DND-41 (cell line): ENCODE measurements around the gene NR6A1.

Source experiments
- ATAC-seq: fragments of 200-7000 bp; cut with Tn5 transposase; 3 replicates; pipeline ENCODE4 v1.9.1; 2021; ENCODE audit warnings: low read depth; ENCODE audit not compliant: insufficient read depth
- DNase-seq: peaks from one replicate; pipeline ENCODE4 v3.0.0-alpha.2; 2020
- H2AFZ ChIP-seq: 2 replicates; pipeline ENCODE4 v1.6.0; 2012; ENCODE audit warnings: low read depth, low read length
- H3K27ac ChIP-seq: 2 replicates; pipeline ENCODE4 v1.5.1; 2012; ENCODE audit warnings: low read length, inconsistent platforms
- H3K27me3 ChIP-seq: fragments of 200-600 bp; sonication (generic); 2 replicates; pipeline ENCODE4 v1.6.0; 2012; ENCODE audit warnings: low read length, mild to moderate bottlenecking, inconsistent platforms; ENCODE audit not compliant: insufficient read depth, poor library complexity
- H3K36me3 ChIP-seq: 2 replicates; pipeline ENCODE4 v1.5.1; 2012; ENCODE audit warnings: low read length, inconsistent platforms; ENCODE audit not compliant: insufficient read depth
- H3K4me1 ChIP-seq: 2 replicates; pipeline ENCODE4 v1.5.1; 2012; ENCODE audit warnings: mild to moderate bottlenecking, low read length; ENCODE audit not compliant: insufficient read depth
- H3K4me2 ChIP-seq: 2 replicates; pipeline ENCODE4 v1.6.0; 2012; ENCODE audit warnings: mild to moderate bottlenecking, moderate library complexity, low read length, inconsistent platforms; ENCODE audit not compliant: insufficient read depth
- H3K4me3 ChIP-seq, 2 experiments: fragments of 200-600 bp in 1 of 2; shearing (Covaris generic) in 1 of 2; 2 replicates each; pipeline ENCODE4 v1.5.1; 2012 to 2016; ENCODE audit warnings: inconsistent platforms in 2 of 2, low read length in 2 of 2, mild to moderate bottlenecking in 2 of 2, low read depth in 1 of 2, moderate library complexity in 1 of 2
- H3K79me2 ChIP-seq: 2 replicates; pipeline ENCODE4 v1.6.0; 2012; ENCODE audit warnings: low read length, inconsistent platforms; ENCODE audit not compliant: insufficient read depth
- H3K9ac ChIP-seq: 2 replicates; pipeline ENCODE4 v1.6.0; 2012; ENCODE audit warnings: low read depth, mild to moderate bottlenecking, inconsistent platforms, low read length, moderate library complexity
- H3K9me3 ChIP-seq: 2 replicates; pipeline ENCODE4 v1.5.1; 2012; ENCODE audit warnings: low read length, moderate library complexity, mild to moderate bottlenecking, inconsistent platforms; ENCODE audit not compliant: insufficient read depth, severe bottlenecking
- H4K20me1 ChIP-seq: 2 replicates; pipeline ENCODE4 v1.6.0; 2012; ENCODE audit warnings: low read length; ENCODE audit not compliant: insufficient read depth
- EZH2 ChIP-seq: IDR thresholded peaks from 3 replicates; pipeline ENCODE4 v1.6.1; 2012; ENCODE audit warnings: borderline replicate concordance, low read depth, mild to moderate bottlenecking, moderate library complexity, low read length, inconsistent platforms; ENCODE audit not compliant: severe bottlenecking
- TF ChIP-seq, protein P1 (sequence below): IDR thresholded peaks from 2 replicates; pipeline ENCODE4 v1.5.1; 2012; ENCODE audit warnings: borderline replicate concordance, low read length, moderate library complexity, mild to moderate bottlenecking; ENCODE audit not compliant: poor library complexity, severe bottlenecking; ENCODE audit errors: extremely low read depth

Gene NR6A1

DNA sequence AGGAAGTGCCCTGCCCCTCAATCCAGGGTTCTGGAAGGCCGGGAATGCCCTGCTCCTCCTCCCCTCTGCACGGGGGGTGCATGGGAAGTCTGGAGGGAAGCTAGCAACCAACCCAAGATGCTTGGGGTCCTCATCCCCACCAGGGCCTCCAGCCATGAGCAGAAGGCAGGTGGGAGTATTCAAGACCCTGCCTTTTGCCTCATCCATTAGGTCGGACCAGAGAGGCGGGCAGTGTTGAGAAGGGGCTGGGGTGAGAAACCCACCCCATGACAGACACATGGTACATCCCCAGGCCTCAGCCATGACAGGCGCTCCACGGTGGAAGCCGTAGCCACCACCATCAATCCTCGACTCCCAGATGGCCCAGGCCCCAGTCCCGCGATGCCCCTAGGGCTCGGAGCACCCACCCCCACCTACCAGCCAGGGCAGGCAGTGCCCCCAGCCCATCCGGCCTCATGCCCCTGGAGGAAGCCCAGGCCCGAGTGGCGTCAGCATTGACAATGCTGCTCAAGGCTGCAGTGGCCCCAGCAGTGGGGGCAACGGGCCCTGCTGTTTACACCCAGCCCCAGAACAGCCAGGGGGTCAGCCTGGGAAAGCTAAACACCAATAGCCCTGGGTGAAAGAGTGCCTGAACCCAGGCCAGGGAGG lies 272.5 kb downstream of the NR6A1 start:
- Histone ChIP-seq H2AFZ (no peak overlapping the region), H3K36me3 (no peaks in the 10 kb centered on the region), H3K79me2 (no peaks in the 10 kb centered on the region), H3K4me2 (no peak overlapping the region), H3K9ac (no peak overlapping the region), H3K27ac (no peak overlapping the region), H3K4me3 (no peak overlapping the region), H3K4me1 (no peaks in the 10 kb centered on the region), H3K27me3 (no peaks in the 10 kb centered on the region), H4K20me1 (peaks cover 3% of the 10 kb centered on the region; the same call in 1 of the 2 replicates), H3K9me3 (no peaks in the 10 kb centered on the region)
- no peak for ATAC-seq
- no peak for TF ChIP-seq EZH2
- TF ChIP-seq, protein P1, sequence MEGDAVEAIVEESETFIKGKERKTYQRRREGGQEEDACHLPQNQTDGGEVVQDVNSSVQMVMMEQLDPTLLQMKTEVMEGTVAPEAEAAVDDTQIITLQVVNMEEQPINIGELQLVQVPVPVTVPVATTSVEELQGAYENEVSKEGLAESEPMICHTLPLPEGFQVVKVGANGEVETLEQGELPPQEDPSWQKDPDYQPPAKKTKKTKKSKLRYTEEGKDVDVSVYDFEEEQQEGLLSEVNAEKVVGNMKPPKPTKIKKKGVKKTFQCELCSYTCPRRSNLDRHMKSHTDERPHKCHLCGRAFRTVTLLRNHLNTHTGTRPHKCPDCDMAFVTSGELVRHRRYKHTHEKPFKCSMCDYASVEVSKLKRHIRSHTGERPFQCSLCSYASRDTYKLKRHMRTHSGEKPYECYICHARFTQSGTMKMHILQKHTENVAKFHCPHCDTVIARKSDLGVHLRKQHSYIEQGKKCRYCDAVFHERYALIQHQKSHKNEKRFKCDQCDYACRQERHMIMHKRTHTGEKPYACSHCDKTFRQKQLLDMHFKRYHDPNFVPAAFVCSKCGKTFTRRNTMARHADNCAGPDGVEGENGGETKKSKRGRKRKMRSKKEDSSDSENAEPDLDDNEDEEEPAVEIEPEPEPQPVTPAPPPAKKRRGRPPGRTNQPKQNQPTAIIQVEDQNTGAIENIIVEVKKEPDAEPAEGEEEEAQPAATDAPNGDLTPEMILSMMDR, result no peak
- no peak for DNase-seq

DNA sequence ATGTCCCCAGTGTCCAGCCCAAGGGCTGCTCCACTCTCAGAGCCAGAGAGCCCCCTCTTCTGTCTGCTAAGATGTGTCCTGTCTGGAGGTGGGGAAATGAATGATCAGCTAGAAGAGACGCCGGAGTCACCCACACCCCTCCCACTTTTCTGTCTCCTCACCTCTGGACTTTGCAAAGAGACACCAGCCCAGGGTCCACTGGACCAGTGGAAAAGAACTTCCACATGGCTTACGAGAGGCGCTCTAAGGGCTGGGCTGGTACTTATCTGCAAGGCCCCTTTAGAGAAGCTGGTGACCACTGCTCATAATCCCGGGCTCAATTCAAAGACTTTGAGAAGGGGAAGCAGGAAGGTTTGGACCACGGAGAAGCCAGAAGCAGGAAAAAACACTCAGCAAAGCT lies 273.1 kb downstream of the NR6A1 start:
- Histone ChIP-seq H3K27ac (no peak overlapping the region), H3K79me2 (no peaks in the 10 kb centered on the region), H3K9me3 (no peaks in the 10 kb centered on the region), H3K27me3 (no peaks in the 10 kb centered on the region), H3K4me2 (no peak overlapping the region), H3K4me1 (no peaks in the 10 kb centered on the region), H2AFZ (no peak overlapping the region), H3K4me3 (no peak overlapping the region), H3K9ac (no peak overlapping the region), H4K20me1 (peaks cover 3% of the 10 kb centered on the region; the same call in 1 of the 2 replicates), H3K36me3 (no peaks in the 10 kb centered on the region)
- no peak for TF ChIP-seq EZH2
- TF ChIP-seq, protein P1, result no peak
- DNase-seq, result no peak
- no peak for ATAC-seq

- no peaks in the 10 kb centered on the region for H3K9me3 ChIP-seq
- no peak overlapping the region for H3K4me2 ChIP-seq
- ATAC-seq, result no peak
- H3K27me3 ChIP-seq, result no peaks in the 10 kb centered on the region
- H3K4me3 ChIP-seq, result no peak overlapping the region
- H3K36me3 ChIP-seq, result no peaks in the 10 kb centered on the region
- H4K20me1 ChIP-seq, result peaks cover 3% of the 10 kb centered on the region; the same call in 1 of the 2 replicates
- H3K79me2 ChIP-seq, result no peaks in the 10 kb centered on the region
- H3K27ac ChIP-seq, result no peak overlapping the region
- no peak for TF ChIP-seq EZH2
- TF ChIP-seq, protein P1, result no peak
- no peaks in the 10 kb centered on the region for H3K4me1 ChIP-seq
- H3K9ac ChIP-seq, result no peak overlapping the region
- no peak overlapping the region for H2AFZ ChIP-seq
- no peak for DNase-seq
These were observed 273.7 kb downstream of the NR6A1 start for GRCh38 chr9:124497441-124497840.

DNA sequence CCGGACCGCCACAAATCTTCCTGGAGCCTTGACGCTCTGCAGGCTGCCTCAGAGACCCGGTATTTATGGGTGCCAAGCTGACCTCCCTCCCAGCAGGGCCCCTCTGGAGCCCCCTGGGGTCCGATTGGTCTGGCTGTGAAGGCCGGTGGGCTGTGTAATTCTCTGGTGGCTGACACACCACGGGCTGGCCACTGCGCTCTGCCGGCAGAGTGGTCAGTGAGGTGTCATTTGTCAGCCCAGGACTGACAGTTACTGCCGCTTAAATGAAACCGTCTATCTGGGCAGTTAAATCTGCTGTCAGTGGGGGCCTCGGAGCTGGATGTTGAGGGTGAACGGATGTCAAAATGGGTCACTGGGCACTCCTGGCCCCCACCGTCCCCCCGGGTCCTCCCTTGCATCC lies 274.6 kb downstream of the NR6A1 start:
- Histone ChIP-seq H3K27ac (no peak overlapping the region), H3K9me3 (no peaks in the 10 kb centered on the region), H3K79me2 (no peaks in the 10 kb centered on the region), H3K4me3 (no peak overlapping the region), H4K20me1 (peaks cover 3% of the 10 kb centered on the region; the same call in 1 of the 2 replicates), H3K4me1 (no peaks in the 10 kb centered on the region), H3K9ac (no peak overlapping the region), H3K36me3 (no peaks in the 10 kb centered on the region), H3K27me3 (no peaks in the 10 kb centered on the region), H3K4me2 (no peak overlapping the region), H2AFZ (no peak overlapping the region)
- DNase-seq (no peak), ATAC-seq (no peak; the same call in 2 of the 3 replicates)
- TF ChIP-seq, protein P1, result no peak
- no peak for TF ChIP-seq EZH2
